ENCODE data around the gene KCTD8. TPM values are rescaled to one million over a fixed set of nuclear protein-coding genes. Genes with fewer than 3 reads are reported as not detected.

The KCTD8 gene
- total RNA-seq, 3 donors from 2014 or later (not counting 1 experiment from before 2014, with no cell fraction given): not detected

- DNase-seq (no peak), ATAC-seq (no peak)
- H3K4me1 ChIP-seq (ENCODE audit: control insufficient read depth, insufficient read depth, low read length): no peaks in the 10 kb centered on the region
- Mint-ChIP-seq H3K4me3 (no peak overlapping the region), H3K27me3 (ENCODE audit: low read depth in 2 of 2) (no peaks in the 10 kb centered on the region), H3K4me1 (no peaks in the 10 kb centered on the region), H3K9me3 (peaks cover 10 to 19% of the 10 kb centered on the region in 2 donors), H3K36me3 (peaks cover 7% of the 10 kb centered on the region), H3K27ac (no peak overlapping the region)
- H3K27ac ChIP-seq (ENCODE audit: low read length): no peak overlapping the region
- WGBS (ENCODE audit: insufficient coverage): no CpG with 5 or more reads among the region's 1 CpG
- intact Hi-C loops (cut with micrococcal nuclease): no loop called here
- no peaks in the 10 kb centered on the region for H3K9me3 ChIP-seq (ENCODE audit: control insufficient read depth, insufficient read depth, low read length)
- no peaks in the 10 kb centered on the region for H3K36me3 ChIP-seq (ENCODE audit: control insufficient read depth, insufficient read depth, low read length)
- TF ChIP-seq CTCF (IDR thresholded peaks at IDR 0.05): no peak
- no peak overlapping the region for H3K4me3 ChIP-seq (ENCODE audit: low read length)
- H3K27me3 ChIP-seq (ENCODE audit: control insufficient read depth, insufficient read depth, low read length): no peaks in the 10 kb centered on the region
Measured at GRCh38 chr4:44228326-44228725, 220.3 kb downstream of the KCTD8 start.

- ATAC-seq (no peak), DNase-seq (no peak)
- H3K4me1 ChIP-seq (ENCODE audit: control insufficient read depth, insufficient read depth, low read length): no peaks in the 10 kb centered on the region
- H3K27ac ChIP-seq (ENCODE audit: low read length): no peak overlapping the region
- no peaks in the 10 kb centered on the region for H3K36me3 Mint-ChIP-seq
- intact Hi-C loops (cut with micrococcal nuclease): no loop called here
- H3K9me3 Mint-ChIP-seq: peaks cover 17 to 23% of the 10 kb centered on the region in 2 donors
- no peak overlapping the region for H3K27ac Mint-ChIP-seq
- H3K4me3 Mint-ChIP-seq: no peak overlapping the region
- no peak overlapping the region for H3K4me3 ChIP-seq (ENCODE audit: low read length)
- H3K9me3 ChIP-seq (ENCODE audit: control insufficient read depth, insufficient read depth, low read length): no peaks in the 10 kb centered on the region
- TF ChIP-seq CTCF (IDR thresholded peaks at IDR 0.05): no peak
- WGBS (ENCODE audit: insufficient coverage): 87% methylated on average over 4 of the region's 4 CpGs
- H3K27me3 Mint-ChIP-seq (ENCODE audit: low read depth in 2 of 2): no peaks in the 10 kb centered on the region
- H3K4me1 Mint-ChIP-seq: no peaks in the 10 kb centered on the region
- no peaks in the 10 kb centered on the region for H3K36me3 ChIP-seq (ENCODE audit: control insufficient read depth, insufficient read depth, low read length)
- no peaks in the 10 kb centered on the region for H3K27me3 ChIP-seq (ENCODE audit: control insufficient read depth, insufficient read depth, low read length)
Measured at GRCh38 chr4:44221407-44221806, 227.2 kb downstream of the KCTD8 start.

GRCh38 chr4:44210750-44211149, 237.9 kb downstream of the KCTD8 start:
- no peak overlapping the region for H3K4me3 Mint-ChIP-seq
- H3K4me1 Mint-ChIP-seq: no peaks in the 10 kb centered on the region
- ATAC-seq (no peak), DNase-seq (no peak)
- H3K4me3 ChIP-seq (ENCODE audit: low read length): no peak overlapping the region
- no peak overlapping the region for H3K27ac Mint-ChIP-seq
- H3K27me3 ChIP-seq (ENCODE audit: control insufficient read depth, insufficient read depth, low read length): no peaks in the 10 kb centered on the region
- no peaks in the 10 kb centered on the region for H3K36me3 ChIP-seq (ENCODE audit: control insufficient read depth, insufficient read depth, low read length)
- intact Hi-C loops (cut with micrococcal nuclease): no loop called here
- peaks cover 12% of the 10 kb centered on the region for H3K36me3 Mint-ChIP-seq
- no peaks in the 10 kb centered on the region for H3K9me3 ChIP-seq (ENCODE audit: control insufficient read depth, insufficient read depth, low read length)
- H3K4me1 ChIP-seq (ENCODE audit: control insufficient read depth, insufficient read depth, low read length): no peaks in the 10 kb centered on the region
- no peak overlapping the region for H3K27ac ChIP-seq (ENCODE audit: low read length)
- H3K27me3 Mint-ChIP-seq (ENCODE audit: low read depth in 2 of 2): no peaks in the 10 kb centered on the region
- no peak for TF ChIP-seq CTCF (IDR thresholded peaks at IDR 0.05)
- peaks cover 12 to 21% of the 10 kb centered on the region in 2 donors for H3K9me3 Mint-ChIP-seq

- H3K36me3 Mint-ChIP-seq: peaks cover 34% of the 10 kb centered on the region
- H3K27me3 Mint-ChIP-seq (ENCODE audit: low read depth in 2 of 2): no peaks in the 10 kb centered on the region
- H3K4me3 Mint-ChIP-seq: no peak overlapping the region
- Histone ChIP-seq H3K27ac (ENCODE audit: low read length) (no peak overlapping the region), H3K36me3 (ENCODE audit: control insufficient read depth, insufficient read depth, low read length) (no peaks in the 10 kb centered on the region), H3K4me1 (ENCODE audit: control insufficient read depth, insufficient read depth, low read length) (no peaks in the 10 kb centered on the region), H3K4me3 (ENCODE audit: low read length) (no peak overlapping the region), H3K27me3 (ENCODE audit: control insufficient read depth, insufficient read depth, low read length) (no peaks in the 10 kb centered on the region), H3K9me3 (ENCODE audit: control insufficient read depth, insufficient read depth, low read length) (peaks cover 8% of the 10 kb centered on the region)
- H3K4me1 Mint-ChIP-seq: no peaks in the 10 kb centered on the region
- DNase-seq: no peak
- intact Hi-C loops (cut with micrococcal nuclease): no loop called here
- no peak overlapping the region for H3K27ac Mint-ChIP-seq
- ATAC-seq: no peak
- TF ChIP-seq CTCF (IDR thresholded peaks at IDR 0.05): no peak
- peaks cover 20 to 22% of the 10 kb centered on the region in 2 donors for H3K9me3 Mint-ChIP-seq
- 74% methylated on average over 1 of the region's 1 CpG for WGBS (ENCODE audit: insufficient coverage)
Measured at GRCh38 chr4:44196796-44197195, 251.8 kb downstream of the KCTD8 start.
